Endothelial cell of hepatic sinusoid (primary cell): ENCODE data around the gene BUD31.
"Not testable (repeated sequence)": the region's sequence is repeated elsewhere in the genome, so short reads cannot be mapped to it uniquely, and the experiment has no call there.

Experiments
- in situ Hi-C: cut with HindIII; loops from 2 replicates; pipeline ENCODE4 v1.10.0; 2017; ENCODE audit warnings: low sequenced_read_pairs

Gene BUD31

GRCh38 chr7:99408379-99409191, at the start of gene BUD31, which contains the start of gene PDAP1:
BUD31 (plus strand) TSS chr7:99408969; CDS start chr7:99411093, 2,124 bp downstream.
PDAP1 (minus strand) TSS chr7:99408597; CDS start chr7:99408548, 49 bp downstream.
- in situ Hi-C loops = no loop called here

GRCh38 chr7:99359465-99360154, 49.2 kb upstream of the BUD31 start:
- in situ Hi-C loops = no loop called here

DNA sequence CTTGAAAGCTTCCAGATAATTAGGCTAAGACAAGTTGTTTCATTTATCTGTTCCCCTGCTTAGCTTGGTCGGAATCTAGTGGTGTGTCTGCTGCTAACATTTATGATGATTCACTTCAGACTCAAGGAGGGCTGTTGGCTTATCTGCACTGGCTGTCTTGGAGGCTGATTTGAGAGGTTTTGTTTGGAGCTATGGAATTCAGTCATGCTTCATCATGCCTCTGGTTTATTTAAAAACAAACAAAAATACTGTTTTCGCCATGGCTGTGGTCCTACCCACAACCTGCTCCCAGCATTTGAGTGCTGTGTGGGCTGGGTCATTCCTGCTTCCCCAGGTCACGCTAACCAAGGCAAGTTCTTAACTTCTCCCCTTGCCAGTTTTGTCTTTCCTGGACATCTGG, 46.0 kb upstream of the BUD31 start:
- in situ Hi-C loops = no loop called here

- in situ Hi-C loops = no loop called here
Measured at GRCh38 chr7:99363286-99363685, 45.5 kb upstream of the BUD31 start.

DNA sequence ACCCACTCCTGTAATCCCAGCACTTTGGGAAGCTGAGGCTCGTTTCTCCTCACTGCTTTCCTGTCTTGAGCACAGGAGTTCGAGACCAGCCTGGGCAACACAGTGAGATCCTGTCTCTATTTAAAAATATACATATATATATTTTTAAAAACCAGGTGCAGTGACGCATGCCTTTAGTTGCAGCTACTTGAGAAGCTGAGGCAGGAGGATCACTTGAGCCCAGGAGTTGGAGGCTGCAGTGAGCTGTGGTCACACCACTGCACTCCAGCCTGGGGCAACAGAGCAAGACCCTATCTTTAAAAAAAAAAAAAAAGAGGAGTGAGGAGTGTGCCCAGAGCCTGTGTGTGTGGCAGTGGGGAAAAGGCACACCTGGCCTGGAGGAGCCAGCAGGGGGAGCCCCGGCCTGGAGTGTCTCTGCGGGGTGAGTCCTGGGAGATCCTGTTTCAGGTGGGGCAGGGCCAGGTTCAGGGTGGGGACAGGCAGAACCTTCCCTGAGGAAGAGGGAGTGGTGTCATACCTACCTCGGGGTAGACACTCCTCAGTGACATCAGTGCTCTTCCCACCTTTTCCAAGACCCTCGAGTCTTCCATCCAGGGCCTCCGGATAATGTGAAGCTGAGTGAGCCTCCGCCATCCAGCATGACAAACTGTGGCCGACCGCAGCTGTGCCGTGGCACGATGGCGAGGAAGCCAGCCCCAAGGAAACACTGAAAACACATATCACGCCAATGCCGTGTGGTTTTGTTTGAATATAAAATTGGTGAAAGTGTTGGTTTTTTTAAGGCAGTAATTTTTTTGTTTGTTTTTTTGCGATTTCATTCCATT, 43.2 kb upstream of the BUD31 start:
- in situ Hi-C loops = no loop called here

- in situ Hi-C loops = no loop called here
Measured at GRCh38 chr7:99366646-99367045, 42.1 kb upstream of the BUD31 start.

GRCh38 chr7:99368750-99369389, 39.9 kb upstream of the BUD31 start:
- in situ Hi-C loops = no loop called here

DNA sequence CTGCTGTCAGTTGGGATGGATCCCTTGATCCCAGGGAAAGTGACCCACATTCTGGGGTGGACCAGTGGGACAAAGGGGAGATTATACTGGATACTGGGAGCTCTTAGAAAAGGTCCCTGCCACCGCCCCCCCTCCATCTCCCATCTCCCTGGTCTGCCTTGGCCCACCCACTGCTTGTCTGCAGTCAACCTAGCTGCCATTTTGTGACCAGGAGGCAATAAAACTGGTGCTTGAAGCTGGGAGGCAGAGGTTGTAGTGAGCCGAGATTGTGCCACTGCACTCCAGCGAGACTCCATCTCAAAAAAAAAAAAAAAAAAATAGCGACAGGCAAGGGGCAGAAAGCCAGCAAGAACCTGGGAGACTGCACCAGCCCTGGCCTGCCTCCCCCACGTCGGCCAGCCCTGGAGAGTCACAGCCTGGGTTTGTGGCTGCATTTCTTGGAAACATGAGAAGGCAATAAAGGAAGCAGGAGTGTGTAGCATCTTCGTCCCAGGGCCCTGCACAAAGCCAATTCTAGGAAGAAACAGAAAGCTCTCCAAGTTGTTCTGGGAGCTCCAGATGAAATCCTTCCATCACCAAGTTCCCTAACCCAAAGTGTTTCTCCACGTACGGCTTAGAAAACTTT, 38.9 kb upstream of the BUD31 start:
- in situ Hi-C loops = no loop called here

- in situ Hi-C loops = no loop called here
Measured at GRCh38 chr7:99371376-99371920, 37.3 kb upstream of the BUD31 start.

DNA sequence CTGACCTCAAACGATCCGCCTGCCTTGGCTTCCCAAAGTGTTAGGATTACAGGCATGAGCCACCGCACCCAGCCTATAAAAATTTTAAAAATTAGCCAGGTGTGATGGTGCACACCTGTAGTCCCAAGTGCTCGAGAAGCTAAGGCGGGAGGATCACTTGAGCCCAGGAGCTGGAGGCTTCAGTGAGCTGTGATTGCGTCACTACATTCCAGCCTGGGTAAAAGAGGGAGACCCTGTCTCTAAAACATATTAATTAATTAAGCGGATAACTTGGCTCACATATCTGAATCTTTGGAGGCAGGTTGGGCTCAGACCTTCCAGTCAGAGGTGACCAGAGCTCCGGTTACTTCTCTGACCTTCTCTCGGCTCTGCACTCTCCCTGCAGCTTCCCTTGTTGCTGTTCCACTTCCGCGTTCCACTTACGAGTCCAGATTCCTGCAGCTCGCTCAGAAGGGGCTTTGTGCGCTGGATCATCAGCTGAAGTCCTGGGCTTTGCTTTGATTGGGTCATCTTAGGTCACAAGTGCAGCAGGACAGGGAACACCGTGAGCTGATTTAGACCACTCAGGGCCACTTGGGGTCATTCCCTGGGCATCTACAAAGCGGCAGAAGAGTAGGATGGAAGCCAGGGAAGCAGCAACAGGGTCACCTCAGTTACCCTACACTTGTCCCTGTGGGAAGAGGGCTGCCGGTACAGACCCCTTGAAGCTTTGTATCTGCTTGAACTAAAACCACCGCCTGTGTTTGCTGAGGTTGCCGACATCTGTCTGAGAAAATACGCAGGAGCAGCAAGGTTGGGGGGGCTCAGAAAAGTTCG, 36.3 kb upstream of the BUD31 start:
- in situ Hi-C loops = no loop called here

DNA sequence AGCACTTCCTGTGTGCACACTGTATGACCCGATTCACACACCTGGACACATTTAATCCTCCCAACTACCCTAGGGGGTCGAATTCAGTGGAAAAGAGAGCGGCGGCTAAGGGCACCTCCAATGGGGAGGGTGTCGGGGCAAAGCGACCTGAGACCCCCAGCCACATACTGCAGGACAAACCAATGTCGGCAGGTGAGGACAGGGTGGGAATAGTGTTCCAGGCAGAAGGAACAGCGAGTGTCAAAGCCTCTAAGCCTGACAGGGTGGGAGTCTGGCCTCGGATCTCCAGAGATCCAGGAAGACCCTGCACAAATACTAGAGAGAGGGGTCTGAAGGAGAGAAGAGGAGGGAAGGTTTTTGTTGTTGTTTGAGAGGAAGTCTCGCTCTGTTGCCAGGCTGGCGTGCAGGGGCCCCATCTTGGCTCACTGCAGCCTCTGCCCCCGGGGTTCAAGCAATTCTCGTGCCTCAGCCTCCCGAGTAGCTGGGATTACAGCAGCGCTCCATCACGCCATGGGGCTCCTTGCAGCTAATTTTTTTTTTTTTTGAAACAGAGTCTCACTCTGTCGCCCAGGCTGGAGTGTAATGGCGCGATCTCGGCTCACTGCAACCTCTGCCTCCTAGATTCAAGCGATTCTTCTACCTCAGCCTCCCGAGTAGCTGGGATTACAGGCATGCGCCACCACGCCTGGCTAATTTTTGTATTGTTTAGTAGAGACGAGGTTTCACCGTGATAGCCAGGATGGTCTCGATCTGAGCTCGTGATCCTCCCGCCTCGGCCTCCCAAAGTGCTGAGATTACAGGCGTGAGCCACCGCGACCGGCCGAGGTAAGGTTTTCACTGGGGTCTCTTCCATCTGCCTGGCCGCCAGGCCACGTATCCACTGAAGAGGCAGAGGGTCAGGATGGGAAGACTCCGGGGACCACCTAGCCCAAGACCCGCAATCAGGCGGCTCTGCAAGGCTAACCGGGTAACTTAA, 35.4 kb upstream of the BUD31 start:
- in situ Hi-C loops = no loop called here

DNA sequence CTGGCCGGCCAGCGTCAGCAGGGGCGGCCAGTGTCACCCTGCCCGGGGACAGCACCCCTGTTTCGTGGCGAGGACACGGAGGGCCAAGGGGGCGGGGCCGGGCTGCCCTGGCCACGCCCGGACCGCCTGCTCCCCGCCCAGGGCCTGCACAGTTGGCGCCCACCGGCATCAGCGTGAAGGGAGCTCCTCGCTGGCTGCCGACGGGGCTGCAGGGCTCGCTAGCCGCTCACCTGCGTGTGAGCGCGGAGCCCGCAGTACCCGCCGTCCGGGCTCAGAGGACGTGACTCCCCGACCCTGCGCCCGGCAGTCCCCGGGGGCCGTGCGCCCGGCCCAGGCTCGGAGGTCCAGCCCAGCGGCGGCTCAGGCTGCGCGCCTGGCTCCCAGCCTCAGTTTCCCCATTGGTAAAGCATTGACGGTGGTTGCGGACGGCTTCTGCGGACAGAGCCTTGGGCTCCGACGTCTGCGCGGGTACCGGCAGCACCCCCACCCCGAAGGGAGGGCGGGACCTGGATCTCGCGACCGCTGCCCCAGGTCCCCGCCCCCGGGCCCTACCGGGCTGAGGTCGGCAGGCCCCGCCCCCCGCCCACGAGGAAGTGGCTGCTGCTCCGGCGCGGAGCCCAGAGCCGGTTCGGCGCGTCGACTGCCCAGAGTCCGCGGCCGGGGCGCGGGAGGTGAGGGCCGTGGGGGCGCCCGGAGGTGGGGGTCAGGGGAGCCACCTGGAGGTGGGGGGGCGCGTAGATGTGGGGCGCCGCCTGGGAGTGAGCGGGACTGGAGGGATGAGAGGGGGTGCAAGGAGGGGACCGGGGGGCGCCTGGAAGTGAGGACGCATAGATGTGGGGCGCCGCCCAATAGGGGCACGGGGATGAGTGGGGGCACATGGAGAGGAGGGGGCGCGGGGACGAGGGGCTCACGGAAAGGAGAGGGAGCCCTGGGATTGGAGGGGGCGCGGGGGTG, 34.4 kb upstream of the BUD31 start, which contains the start of gene ARPC1B:
TSS of gene ARPC1B (plus strand) at position 620 of the 954 bp plus-strand sequence. CDS start 10,985 bp downstream, outside the sequence.
- in situ Hi-C loops = no loop called here

DNA sequence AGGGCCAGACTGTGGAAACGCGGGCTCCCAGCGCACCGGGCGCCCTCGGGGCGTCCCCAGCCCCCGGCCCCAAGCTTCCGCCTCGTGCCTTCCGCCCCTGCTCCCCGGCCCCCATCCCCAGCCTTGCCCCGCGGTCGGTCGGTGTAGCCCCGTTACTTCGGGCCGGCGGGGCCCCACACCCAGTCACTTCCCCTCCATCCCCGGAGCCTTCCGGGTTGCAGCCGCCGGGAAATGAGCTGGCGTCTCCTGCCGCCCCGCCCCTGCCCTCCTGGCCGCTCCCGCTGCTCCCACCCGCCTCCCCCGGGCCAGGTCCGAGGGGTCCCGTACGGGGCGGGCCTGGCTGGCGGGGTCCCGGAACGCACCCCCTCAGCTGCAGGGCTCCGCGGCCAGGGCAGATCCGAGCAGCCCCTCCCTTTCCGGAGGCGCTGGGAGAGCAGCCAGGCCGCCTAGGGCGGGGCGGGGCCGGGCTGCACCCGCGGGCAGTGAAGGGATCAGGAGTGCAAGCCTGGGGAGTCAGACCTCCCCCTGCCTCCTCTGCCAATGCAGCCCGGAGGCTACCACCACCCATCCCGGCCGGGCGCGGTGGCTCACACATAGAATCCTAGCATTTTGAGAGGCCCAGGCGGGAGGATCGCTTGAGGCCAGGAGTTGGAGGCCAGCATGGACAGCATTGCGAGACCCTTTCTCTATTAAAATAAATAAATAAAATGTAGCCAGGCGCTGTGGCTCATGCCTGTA, 33.5 kb upstream of the BUD31 start:
- in situ Hi-C loops = no loop called here

DNA sequence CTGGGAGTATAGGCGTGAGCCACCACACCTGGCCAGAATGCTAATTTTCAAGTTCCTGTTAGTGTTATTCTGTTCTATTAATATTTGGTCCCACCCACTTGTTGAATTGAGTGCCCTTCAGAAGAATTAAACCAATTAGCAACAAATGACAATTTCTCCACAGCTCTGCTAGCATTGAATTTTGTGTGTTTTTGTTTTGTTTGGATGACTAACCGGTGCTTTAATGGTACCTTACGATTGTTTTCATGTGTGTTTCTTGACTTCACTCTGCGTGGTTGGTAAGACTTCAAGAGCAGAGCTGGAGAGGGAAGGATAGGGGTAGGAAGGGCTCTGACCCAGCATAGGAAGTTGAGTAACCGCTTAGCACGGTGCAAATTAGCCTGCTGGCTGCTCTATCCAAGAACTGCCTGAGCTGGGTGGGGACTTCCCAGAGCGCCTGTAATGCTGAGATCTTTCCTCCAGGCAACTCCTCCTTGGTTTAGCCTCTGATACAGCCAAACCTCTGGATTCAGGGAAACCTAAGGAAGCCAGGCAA, 29.7 kb upstream of the BUD31 start:
- in situ Hi-C loops = no loop called here

GRCh38 chr7:99379693-99380031, 29.1 kb upstream of the BUD31 start:
- in situ Hi-C loops = not testable (repeated sequence)
